SK-N-SH (cell line): ENCODE results near the gene BMP6. TPM values are rescaled to one million over a fixed set of nuclear protein-coding genes. Genes with fewer than 3 reads are reported as not detected.

Source experiments
- CTCF ChIA-PET: fragments of 300-600, 350-600 bp; formaldehyde crosslinking; extraction: SDS; loops from one replicate; lab custom pipeline; 2021; lab: Yijun Ruan, JAX
- POLR2A ChIA-PET: fragments of 350-600 bp; sonication (Branson Sonifier 250); formaldehyde crosslinking; extraction: SDS; loops from one replicate; lab custom pipeline; 2020; ENCODE audit warnings: antibody characterized with exemption, inconsistent platforms; lab: Yijun Ruan, JAX
- DNase-seq: peaks from one replicate; pipeline ENCODE4 v3.0.0; 2012
- H2AFZ ChIP-seq: fragments of 200-600 bp; sonication (generic); 2 replicates; pipeline ENCODE4 v1.8.1; 2016; ENCODE audit warnings: antibody characterized with exemption, mild to moderate bottlenecking, low read depth
- H3F3A ChIP-seq: fragments of 200-600 bp; sonication (generic); replicated peaks from 2 replicates; pipeline ENCODE3; 2016; ENCODE audit warnings: antibody characterized with exemption, mild to moderate bottlenecking; ENCODE audit not compliant: insufficient read depth
- H3K27ac ChIP-seq, 2 experiments: fragments of 200-500 bp in 1 of 2; fragments of 200-600 bp in 1 of 2; sonication (Bioruptor generic) in 1 of 2; sonication (generic), shearing (Covaris generic) in 1 of 2; 2 replicates each; pipeline versions ENCODE4 v1.5.1 to v1.6.1; 2014 to 2016; ENCODE audit warnings: low read depth in 2 of 2, inconsistent platforms in 1 of 2, low read length in 1 of 2, mild to moderate bottlenecking in 1 of 2, mixed read lengths in 1 of 2
- H3K27me3 ChIP-seq: fragments of 200-600 bp; sonication (generic), shearing (Covaris generic); 2 replicates; pipeline ENCODE4 v1.6.1; 2016; ENCODE audit warnings: mixed run types; ENCODE audit not compliant: insufficient read depth
- H3K36me3 ChIP-seq, 2 experiments: fragments of 200-500 bp in 1 of 2; fragments of 200-600 bp in 1 of 2; sonication (Bioruptor generic) in 1 of 2; sonication (generic) in 1 of 2; replicated peaks in 1 of 2; 2 replicates each; pipeline versions ENCODE3 to v1.5.1; 2014 to 2016; ENCODE audit warnings: low read length in 1 of 2, mild to moderate bottlenecking in 1 of 2; ENCODE audit not compliant: insufficient read depth in 2 of 2, control insufficient read depth in 1 of 2
- H3K4me1 ChIP-seq, 2 experiments: fragments of 200-500 bp in 1 of 2; fragments of 200-600 bp in 1 of 2; sonication (Bioruptor generic) in 1 of 2; sonication (generic), shearing (Covaris generic) in 1 of 2; 2 replicates each; pipeline versions ENCODE4 v1.5.1 to v1.6.1; 2014 to 2016; ENCODE audit warnings: low read depth in 1 of 2, low read length in 1 of 2, mixed run types in 1 of 2; ENCODE audit not compliant: insufficient read depth in 2 of 2, control insufficient read depth in 1 of 2
- H3K4me2 ChIP-seq: fragments of 200-600 bp; sonication (generic), shearing (Covaris generic); 2 replicates; pipeline ENCODE4 v1.6.1; 2017; ENCODE audit warnings: mixed run types
- H3K4me3 ChIP-seq, 2 experiments: fragments of 200-500 bp in 1 of 2; fragments of 200-600 bp in 1 of 2; sonication (Bioruptor generic) in 1 of 2; sonication (generic), shearing (Covaris generic) in 1 of 2; 2 replicates each; pipeline versions ENCODE4 v1.5.1 to v1.8.1; 2014 to 2016; ENCODE audit warnings: low read depth in 2 of 2, inconsistent platforms in 1 of 2, low read length in 1 of 2, mild to moderate bottlenecking in 1 of 2, mixed read lengths in 1 of 2, moderate library complexity in 1 of 2
- H3K79me2 ChIP-seq: fragments of 200-600 bp; sonication (generic); 2 replicates; pipeline ENCODE4 v1.8.1; 2017; ENCODE audit warnings: mild to moderate bottlenecking; ENCODE audit not compliant: insufficient read depth
- H3K9ac ChIP-seq: fragments of 200-600 bp; sonication (generic); 2 replicates; pipeline ENCODE4 v1.6.1; 2017; ENCODE audit warnings: mixed run types
- H3K9me2 ChIP-seq: fragments of 200-600 bp; sonication (generic); 2 replicates; pipeline ENCODE4 v1.6.1; 2017; ENCODE audit warnings: mixed run types
- H3K9me3 ChIP-seq: fragments of 200-600 bp; sonication (generic); 2 replicates; pipeline ENCODE4 v1.6.1; 2017; ENCODE audit warnings: mixed run types, mild to moderate bottlenecking, moderate library complexity
- H4K20me1 ChIP-seq: fragments of 200-600 bp; sonication (generic); 2 replicates; pipeline ENCODE4 v1.6.1; 2017; ENCODE audit warnings: mild to moderate bottlenecking, mixed run types; ENCODE audit not compliant: insufficient read depth
- EP300 ChIP-seq, 2 experiments: IDR thresholded peaks; 2 replicates each; pipeline versions ENCODE4 v1.4.0 to v1.6.1; 2012; ENCODE audit warnings: borderline replicate concordance in 1 of 2, low read depth in 1 of 2, low read length in 1 of 2
- EZH2phosphoT487 ChIP-seq: fragments of 200-600 bp; sonication (generic); IDR thresholded peaks from 2 replicates; pipeline ENCODE4 v1.6.1; 2017; ENCODE audit warnings: low read depth, mixed run types, mild to moderate bottlenecking, antibody characterized with exemption, moderate library complexity, borderline replicate concordance
- FOXM1 ChIP-seq: IDR thresholded peaks from 2 replicates; pipeline ENCODE4 v1.4.0; 2012; ENCODE audit warnings: low read depth, mild to moderate bottlenecking
- JUND ChIP-seq: IDR thresholded peaks from 2 replicates; pipeline ENCODE4 v1.4.0; 2012
- MEF2A ChIP-seq: IDR thresholded peaks from 2 replicates; pipeline ENCODE4 v1.4.0; 2012; ENCODE audit warnings: low read depth, borderline replicate concordance
- POLR2AphosphoS5 ChIP-seq: IDR thresholded peaks from 2 replicates; pipeline ENCODE4 v1.6.1; 2012; ENCODE audit warnings: low read depth, low read length
- RAD21 ChIP-seq: IDR thresholded peaks from 2 replicates; pipeline ENCODE4 v1.6.1; 2012; ENCODE audit warnings: mild to moderate bottlenecking, low read length
- RXRA ChIP-seq: IDR thresholded peaks from 2 replicates; pipeline ENCODE4 v1.4.0; 2012; ENCODE audit warnings: low read depth, mild to moderate bottlenecking, borderline replicate concordance
- SIN3A ChIP-seq: IDR thresholded peaks from 2 replicates; pipeline ENCODE4 v1.6.1; 2012; ENCODE audit warnings: low read depth, mild to moderate bottlenecking, low read length, moderate library complexity, borderline replicate concordance
- SMC3 ChIP-seq: IDR thresholded peaks from 2 replicates; pipeline ENCODE4 v1.6.1; 2012; ENCODE audit warnings: low read depth, low read length, improper control_type of control experiment
- TCF12 ChIP-seq: IDR thresholded peaks from 2 replicates; pipeline ENCODE4 v1.4.0; 2012
- TEAD4 ChIP-seq: IDR thresholded peaks from 2 replicates; pipeline ENCODE4 v1.4.0; 2012; ENCODE audit warnings: mild to moderate bottlenecking, borderline replicate concordance; ENCODE audit not compliant: insufficient read depth
- YY1 ChIP-seq: IDR thresholded peaks from 2 replicates; pipeline ENCODE4 v1.4.0; 2012; ENCODE audit warnings: low read depth, mild to moderate bottlenecking
- WGBS: methylation state at CpG from one replicate; pipeline ENCODE4 v1.1.6; 2017; ENCODE audit warnings: low lambda C conversion rate; 5-methylcytosine and 5-hydroxymethylcytosine counted together
- polyA plus RNA-seq, 3 experiments: library from polyadenylated mRNA; depleted of rRNA; stranded (reverse); fragments of >200 nt; gene quantifications; 2 replicates each; pipeline ENCODE4 v1.2.3, GENCODE V29; 2012
- TF ChIP-seq, protein P1 (sequence below): fragments of 150-350 bp; IDR thresholded peaks from 2 replicates; pipeline ENCODE4 v1.6.1; 2016; ENCODE audit warnings: mild to moderate bottlenecking, low read depth, low read length
- TF ChIP-seq, protein P2 (sequence below): fragments of 150-350 bp; IDR thresholded peaks from 2 replicates; pipeline ENCODE4 v1.6.1; 2017; ENCODE audit warnings: antibody characterized with exemption, low read length, low read depth, borderline replicate concordance
- TF ChIP-seq, protein P3 (sequence below): IDR thresholded peaks from 2 replicates; pipeline ENCODE4 v1.6.1; 2012; ENCODE audit warnings: mild to moderate bottlenecking, low read depth, low read length, moderate library complexity
- TF ChIP-seq, protein P4 (sequence below): IDR thresholded peaks from 2 replicates; pipeline ENCODE4 v1.4.0; 2012; ENCODE audit warnings: low read depth

BMP6 gene
- polyA plus RNA-seq, 1 of the 3 experiments (the other 2 are of a cell fraction) = not detected

DNA sequence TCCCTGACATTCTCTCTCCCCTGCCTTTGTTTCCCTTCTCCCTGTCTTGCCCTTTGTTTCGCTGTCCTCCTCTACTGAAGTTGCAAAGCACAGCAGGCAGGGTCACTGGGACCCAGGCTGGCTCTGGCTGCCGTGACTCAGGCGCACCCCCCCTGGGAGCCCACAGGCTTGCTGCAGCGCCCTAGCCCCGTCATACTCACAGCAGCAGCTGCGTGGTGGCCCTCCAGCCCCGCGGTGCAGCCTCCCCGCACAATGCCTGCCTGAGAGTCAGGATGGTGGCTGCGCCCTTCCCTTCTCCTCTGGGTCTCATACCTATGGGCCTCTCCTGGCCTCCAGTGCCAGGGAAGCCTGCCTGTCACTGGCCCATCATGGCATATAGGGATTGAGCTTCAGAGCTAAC is 143.0 kb downstream of the BMP6 start:
- H3K4me3 ChIP-seq = no peak overlapping the region
- ChIA-PET CTCF (no interaction called here), POLR2A (no interaction called here)
- no peak for DNase-seq
- H3K27ac ChIP-seq = no peak overlapping the region
- H3K4me2 ChIP-seq = no peak overlapping the region
- no peak overlapping the region for H3K9ac ChIP-seq
- WGBS = 53% methylated on average over 5 of the region's 10 CpGs
- H2AFZ ChIP-seq = no peak overlapping the region
- no peaks in the 10 kb centered on the region for H3F3A ChIP-seq
- H3K79me2 ChIP-seq = no peaks in the 10 kb centered on the region
- H3K9me3 ChIP-seq = no peaks in the 10 kb centered on the region
- no peaks in the 10 kb centered on the region for H3K27me3 ChIP-seq
- H4K20me1 ChIP-seq = no peaks in the 10 kb centered on the region
- H3K36me3 ChIP-seq = no peaks in the 10 kb centered on the region
- no peaks in the 10 kb centered on the region for H3K9me2 ChIP-seq
- TF ChIP-seq, protein P1, sequence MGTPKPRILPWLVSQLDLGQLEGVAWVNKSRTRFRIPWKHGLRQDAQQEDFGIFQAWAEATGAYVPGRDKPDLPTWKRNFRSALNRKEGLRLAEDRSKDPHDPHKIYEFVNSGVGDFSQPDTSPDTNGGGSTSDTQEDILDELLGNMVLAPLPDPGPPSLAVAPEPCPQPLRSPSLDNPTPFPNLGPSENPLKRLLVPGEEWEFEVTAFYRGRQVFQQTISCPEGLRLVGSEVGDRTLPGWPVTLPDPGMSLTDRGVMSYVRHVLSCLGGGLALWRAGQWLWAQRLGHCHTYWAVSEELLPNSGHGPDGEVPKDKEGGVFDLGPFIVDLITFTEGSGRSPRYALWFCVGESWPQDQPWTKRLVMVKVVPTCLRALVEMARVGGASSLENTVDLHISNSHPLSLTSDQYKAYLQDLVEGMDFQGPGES = no peak
- TF ChIP-seq POLR2AphosphoS5 (no peak), MEF2A (no peak), YY1 (no peak), SMC3 (no peak), TEAD4 (no peak), JUND (no peak), EZH2phosphoT487 (no peak), SIN3A (no peak), TCF12 (no peak), EP300 (IDR thresholded peaks at IDR 0.05; ENCODE audit: borderline replicate concordance in 1 of 2, low read depth in 1 of 2, low read length in 1 of 2) (no peak), FOXM1 (no peak), RAD21 (no peak), RXRA (no peak)
- TF ChIP-seq, protein P2, sequence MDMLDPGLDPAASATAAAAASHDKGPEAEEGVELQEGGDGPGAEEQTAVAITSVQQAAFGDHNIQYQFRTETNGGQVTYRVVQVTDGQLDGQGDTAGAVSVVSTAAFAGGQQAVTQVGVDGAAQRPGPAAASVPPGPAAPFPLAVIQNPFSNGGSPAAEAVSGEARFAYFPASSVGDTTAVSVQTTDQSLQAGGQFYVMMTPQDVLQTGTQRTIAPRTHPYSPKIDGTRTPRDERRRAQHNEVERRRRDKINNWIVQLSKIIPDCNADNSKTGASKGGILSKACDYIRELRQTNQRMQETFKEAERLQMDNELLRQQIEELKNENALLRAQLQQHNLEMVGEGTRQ = no peak
- TF ChIP-seq, protein P3, sequence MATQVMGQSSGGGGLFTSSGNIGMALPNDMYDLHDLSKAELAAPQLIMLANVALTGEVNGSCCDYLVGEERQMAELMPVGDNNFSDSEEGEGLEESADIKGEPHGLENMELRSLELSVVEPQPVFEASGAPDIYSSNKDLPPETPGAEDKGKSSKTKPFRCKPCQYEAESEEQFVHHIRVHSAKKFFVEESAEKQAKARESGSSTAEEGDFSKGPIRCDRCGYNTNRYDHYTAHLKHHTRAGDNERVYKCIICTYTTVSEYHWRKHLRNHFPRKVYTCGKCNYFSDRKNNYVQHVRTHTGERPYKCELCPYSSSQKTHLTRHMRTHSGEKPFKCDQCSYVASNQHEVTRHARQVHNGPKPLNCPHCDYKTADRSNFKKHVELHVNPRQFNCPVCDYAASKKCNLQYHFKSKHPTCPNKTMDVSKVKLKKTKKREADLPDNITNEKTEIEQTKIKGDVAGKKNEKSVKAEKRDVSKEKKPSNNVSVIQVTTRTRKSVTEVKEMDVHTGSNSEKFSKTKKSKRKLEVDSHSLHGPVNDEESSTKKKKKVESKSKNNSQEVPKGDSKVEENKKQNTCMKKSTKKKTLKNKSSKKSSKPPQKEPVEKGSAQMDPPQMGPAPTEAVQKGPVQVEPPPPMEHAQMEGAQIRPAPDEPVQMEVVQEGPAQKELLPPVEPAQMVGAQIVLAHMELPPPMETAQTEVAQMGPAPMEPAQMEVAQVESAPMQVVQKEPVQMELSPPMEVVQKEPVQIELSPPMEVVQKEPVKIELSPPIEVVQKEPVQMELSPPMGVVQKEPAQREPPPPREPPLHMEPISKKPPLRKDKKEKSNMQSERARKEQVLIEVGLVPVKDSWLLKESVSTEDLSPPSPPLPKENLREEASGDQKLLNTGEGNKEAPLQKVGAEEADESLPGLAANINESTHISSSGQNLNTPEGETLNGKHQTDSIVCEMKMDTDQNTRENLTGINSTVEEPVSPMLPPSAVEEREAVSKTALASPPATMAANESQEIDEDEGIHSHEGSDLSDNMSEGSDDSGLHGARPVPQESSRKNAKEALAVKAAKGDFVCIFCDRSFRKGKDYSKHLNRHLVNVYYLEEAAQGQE = no peak
- TF ChIP-seq, protein P4, sequence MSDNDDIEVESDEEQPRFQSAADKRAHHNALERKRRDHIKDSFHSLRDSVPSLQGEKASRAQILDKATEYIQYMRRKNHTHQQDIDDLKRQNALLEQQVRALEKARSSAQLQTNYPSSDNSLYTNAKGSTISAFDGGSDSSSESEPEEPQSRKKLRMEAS = no peak
- no peaks in the 10 kb centered on the region for H3K4me1 ChIP-seq
